ENCODE measurements around the gene MAP2K2. TPM values are rescaled to one million over a fixed set of nuclear protein-coding genes. Genes with fewer than 3 reads are reported as not detected.

MAP2K2 gene
- total RNA-seq, 3 donors from 2014 or later: 173 to 221 (median 192) TPM

DNA sequence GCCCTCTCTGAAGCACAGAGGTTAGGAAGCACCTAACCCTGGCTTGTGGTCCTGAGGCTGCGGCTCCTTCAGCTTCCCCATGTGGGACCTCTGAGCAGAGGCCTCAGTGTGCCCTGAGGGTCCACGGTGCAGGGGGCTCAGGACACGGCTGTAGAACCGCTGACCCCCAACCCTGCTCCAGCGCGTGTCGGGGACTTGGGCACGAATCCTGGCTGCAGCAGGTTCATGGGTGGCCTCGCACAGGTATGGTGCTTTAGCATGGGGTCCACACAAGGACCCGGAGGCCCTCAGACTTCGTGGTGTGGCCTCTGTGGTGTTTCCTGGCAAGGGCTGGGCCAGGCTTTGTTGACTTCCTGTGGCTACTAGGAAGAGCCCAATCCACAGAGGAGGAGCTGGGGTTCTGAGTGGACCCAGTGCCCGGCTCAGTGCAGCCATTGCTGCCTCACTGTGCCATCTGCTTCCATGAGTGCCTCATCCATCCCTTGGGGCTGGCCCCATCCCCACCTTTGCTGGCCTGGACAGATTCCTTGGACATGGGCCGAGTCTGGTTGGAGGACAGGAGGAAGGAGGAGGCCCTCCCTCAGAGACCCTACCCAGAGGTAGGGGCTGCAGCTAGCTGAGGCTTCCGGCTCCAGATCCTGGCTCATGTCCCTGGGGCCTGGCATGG lies 81.7 kb downstream of the MAP2K2 start:
- H3K4me1 ChIP-seq (ENCODE audit: low read depth): peaks cover 14% of the 10 kb centered on the region
- peak; percentile 25 for ATAC-seq
- intact Hi-C loops (cut with DNase I, micrococcal nuclease): loop anchor here in 1 of 2 donors (10.0 kb wide), 1 partner anchor 47 kb away; no protein-coding TSS in a partner anchor
- H3K9me3 ChIP-seq: no peaks in the 10 kb centered on the region
- DNase-seq: peak in 1 of 3 donors; percentile 51
- H3K36me3 ChIP-seq (ENCODE audit: low read depth): peaks cover 4% of the 10 kb centered on the region
- no peak overlapping the region for H3K4me3 ChIP-seq
- TF ChIP-seq, protein P1, sequence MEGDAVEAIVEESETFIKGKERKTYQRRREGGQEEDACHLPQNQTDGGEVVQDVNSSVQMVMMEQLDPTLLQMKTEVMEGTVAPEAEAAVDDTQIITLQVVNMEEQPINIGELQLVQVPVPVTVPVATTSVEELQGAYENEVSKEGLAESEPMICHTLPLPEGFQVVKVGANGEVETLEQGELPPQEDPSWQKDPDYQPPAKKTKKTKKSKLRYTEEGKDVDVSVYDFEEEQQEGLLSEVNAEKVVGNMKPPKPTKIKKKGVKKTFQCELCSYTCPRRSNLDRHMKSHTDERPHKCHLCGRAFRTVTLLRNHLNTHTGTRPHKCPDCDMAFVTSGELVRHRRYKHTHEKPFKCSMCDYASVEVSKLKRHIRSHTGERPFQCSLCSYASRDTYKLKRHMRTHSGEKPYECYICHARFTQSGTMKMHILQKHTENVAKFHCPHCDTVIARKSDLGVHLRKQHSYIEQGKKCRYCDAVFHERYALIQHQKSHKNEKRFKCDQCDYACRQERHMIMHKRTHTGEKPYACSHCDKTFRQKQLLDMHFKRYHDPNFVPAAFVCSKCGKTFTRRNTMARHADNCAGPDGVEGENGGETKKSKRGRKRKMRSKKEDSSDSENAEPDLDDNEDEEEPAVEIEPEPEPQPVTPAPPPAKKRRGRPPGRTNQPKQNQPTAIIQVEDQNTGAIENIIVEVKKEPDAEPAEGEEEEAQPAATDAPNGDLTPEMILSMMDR (IDR thresholded peaks at IDR 0.05): no peak

Other genes starting within 250 kb of the MAP2K2 start
- 1 to 10 TPM in 1 of 3 donors, under 1 TPM in 2; 0.09 to 2.2 (median 0.22) TPM for gene ATCAY, start 243.4 kb downstream of the MAP2K2 start, total RNA-seq
- under 1 TPM in 1 of 3 donors, not detected in 2; 0.36 TPM for gene NMRK2, start 191.1 kb downstream of the MAP2K2 start, total RNA-seq
- gene DAPK3, start 153.0 kb downstream of the MAP2K2 start, total RNA-seq: 100 to 1,000 TPM in 1 of 3 donors, 10 to 100 TPM in 2; 51.3 to 121 (median 56.9) TPM
- 1,000 to 10,000 TPM; 1,826 to 2,582 (median 2,012) TPM for gene EEF2, start 138.7 kb downstream of the MAP2K2 start, total RNA-seq
- gene PIAS4, start 116.4 kb downstream of the MAP2K2 start, total RNA-seq: 10 to 100 TPM; 27.4 to 44.6 (median 29.5) TPM
- 100 to 1,000 TPM; 104 to 115 (median 112) TPM for gene ZBTB7A, start 57.2 kb downstream of the MAP2K2 start, total RNA-seq
- 1 to 10 TPM; 2.4 to 5.1 (median 3.4) TPM for gene CREB3L3, start 29.5 kb upstream of the MAP2K2 start, total RNA-seq
- 100 to 1,000 TPM in 2 of 3 donors, 10 to 100 TPM in 1; 60.9 to 138 (median 118) TPM for gene SIRT6, start 58.4 kb upstream of the MAP2K2 start, total RNA-seq
- 1 to 10 TPM in 2 of 3 donors, under 1 TPM in 1; 0.95 to 2.7 (median 1.3) TPM for gene ANKRD24, start 58.6 kb upstream of the MAP2K2 start, total RNA-seq
- gene EBI3, start 105.4 kb upstream of the MAP2K2 start, total RNA-seq: 1 to 10 TPM; 1.1 to 5.4 (median 3.6) TPM
- 10 to 100 TPM; 16.7 to 22.2 (median 20.0) TPM for gene YJU2, start 123.0 kb upstream of the MAP2K2 start, total RNA-seq
- 10 to 100 TPM in 2 of 3 donors, 1 to 10 TPM in 1; 4.6 to 27.8 (median 21.0) TPM for gene SHD, start 155.1 kb upstream of the MAP2K2 start, total RNA-seq
- 1 to 10 TPM in 2 of 3 donors, under 1 TPM in 1; 0.46 to 1.3 (median 1.2) TPM for gene TMIGD2, start 178.3 kb upstream of the MAP2K2 start, total RNA-seq
- gene FSD1, start 180.5 kb upstream of the MAP2K2 start, total RNA-seq: 1 to 10 TPM in 1 of 3 donors, under 1 TPM in 2; 0.64 to 2.0 (median 0.84) TPM
- gene STAP2, start 214.7 kb upstream of the MAP2K2 start, total RNA-seq: 100 to 1,000 TPM in 2 of 3 donors, 10 to 100 TPM in 1; 91.4 to 330 (median 183) TPM
- 10 to 100 TPM; 43.8 to 82.8 (median 49.0) TPM for gene MPND, start 219.4 kb upstream of the MAP2K2 start, total RNA-seq

Data from mucosa of descending colon (tissue), 3 donors.